ENCODE data around the gene DZANK1. TPM values are rescaled to one million over a fixed set of nuclear protein-coding genes. Genes with fewer than 3 reads are reported as not detected.

Gene DZANK1
- total RNA-seq, 1 donor from 2014 or later, result 1.8 TPM

GRCh38 chr20:18488301-18488700 lies 21.5 kb upstream of the DZANK1 start:
- H3K4me3 Mint-ChIP-seq, result no peak overlapping the region
- intact Hi-C loops (cut with micrococcal nuclease), result no loop called here

GRCh38 chr20:18481596-18481995 lies 14.8 kb upstream of the DZANK1 start:
- no peak overlapping the region for H3K27ac Mint-ChIP-seq
- no peaks in the 10 kb centered on the region for H3K4me1 Mint-ChIP-seq
- DNase-seq, result no peak
- no peaks in the 10 kb centered on the region for H3K9me3 Mint-ChIP-seq
- H3K4me3 Mint-ChIP-seq, result no peak overlapping the region
- intact Hi-C loops (cut with micrococcal nuclease), result no loop called here
- H3K36me3 Mint-ChIP-seq (ENCODE audit: low read depth), result peaks cover 38% of the 10 kb centered on the region
- no peaks in the 10 kb centered on the region for H3K27me3 Mint-ChIP-seq

More at GRCh38 chr20:18488301-18488700, 21.5 kb upstream of the DZANK1 start:
- no peak for DNase-seq
- H3K4me1 Mint-ChIP-seq, result peaks cover 2% of the 10 kb centered on the region
- H3K36me3 Mint-ChIP-seq (ENCODE audit: low read depth), result peaks cover 48% of the 10 kb centered on the region
- H3K27me3 Mint-ChIP-seq, result no peaks in the 10 kb centered on the region
- H3K27ac Mint-ChIP-seq, result no peak overlapping the region
- no peaks in the 10 kb centered on the region for H3K9me3 Mint-ChIP-seq

- intact Hi-C loops (cut with micrococcal nuclease), result no loop called here
- peaks cover 34% of the 10 kb centered on the region for H3K36me3 Mint-ChIP-seq (ENCODE audit: low read depth)
- no peak overlapping the region for H3K4me3 Mint-ChIP-seq
- no peaks in the 10 kb centered on the region for H3K4me1 Mint-ChIP-seq
- no peak for DNase-seq
- no peak overlapping the region for H3K27ac Mint-ChIP-seq
- no peaks in the 10 kb centered on the region for H3K9me3 Mint-ChIP-seq
- no peaks in the 10 kb centered on the region for H3K27me3 Mint-ChIP-seq
Observed at GRCh38 chr20:18477821-18478220, 11.0 kb upstream of the DZANK1 start.

GRCh38 chr20:18477218-18477617 lies 10.4 kb upstream of the DZANK1 start:
- Mint-ChIP-seq H3K9me3 (no peaks in the 10 kb centered on the region), H3K4me3 (no peak overlapping the region), H3K27ac (no peak overlapping the region), H3K36me3 (ENCODE audit: low read depth) (peaks cover 29% of the 10 kb centered on the region), H3K4me1 (no peaks in the 10 kb centered on the region), H3K27me3 (no peaks in the 10 kb centered on the region)
- no peak for DNase-seq
- intact Hi-C loops (cut with micrococcal nuclease), result no loop called here

GRCh38 chr20:18466574-18466893 lies 296 bp downstream of the DZANK1 start:
- Mint-ChIP-seq H3K4me1 (peaks cover 20% of the 10 kb centered on the region), H3K36me3 (ENCODE audit: low read depth) (peaks cover 7% of the 10 kb centered on the region), H3K9me3 (no peaks in the 10 kb centered on the region), H3K27ac (no peak overlapping the region), H3K27me3 (no peaks in the 10 kb centered on the region), H3K4me3 (peak overlapping the region; percentile 92)
- DNase-seq, result no peak
- intact Hi-C loops (cut with micrococcal nuclease), result no loop called here

- H3K27me3 Mint-ChIP-seq, result no peaks in the 10 kb centered on the region
- H3K36me3 Mint-ChIP-seq (ENCODE audit: low read depth), result peaks cover 1% of the 10 kb centered on the region
- H3K4me3 Mint-ChIP-seq, result peak overlapping the region; percentile 92
- intact Hi-C loops (cut with micrococcal nuclease), result no loop called here
- no peak for DNase-seq
- no peaks in the 10 kb centered on the region for H3K9me3 Mint-ChIP-seq
- H3K27ac Mint-ChIP-seq, result no peak overlapping the region
- H3K4me1 Mint-ChIP-seq, result peaks cover 20% of the 10 kb centered on the region
Observed at GRCh38 chr20:18465536-18466200, 1.2 kb downstream of the DZANK1 start.

- peaks cover 2% of the 10 kb centered on the region for H3K27me3 Mint-ChIP-seq
- intact Hi-C loops (cut with micrococcal nuclease), result no loop called here
Observed at GRCh38 chr20:18456600-18456999, 10.2 kb downstream of the DZANK1 start.

GRCh38 chr20:18443886-18444285 lies 22.9 kb downstream of the DZANK1 start:
- Mint-ChIP-seq H3K4me3 (no peak overlapping the region), H3K27me3 (no peaks in the 10 kb centered on the region), H3K9me3 (no peaks in the 10 kb centered on the region), H3K27ac (no peak overlapping the region), H3K36me3 (ENCODE audit: low read depth) (no peaks in the 10 kb centered on the region), H3K4me1 (no peaks in the 10 kb centered on the region)
- DNase-seq, result no peak
- intact Hi-C loops (cut with micrococcal nuclease), result no loop called here

More at GRCh38 chr20:18456600-18456999, 10.2 kb downstream of the DZANK1 start:
- no peak for DNase-seq
- H3K4me1 Mint-ChIP-seq, result no peaks in the 10 kb centered on the region
- H3K9me3 Mint-ChIP-seq, result peaks cover 4% of the 10 kb centered on the region
- no peaks in the 10 kb centered on the region for H3K36me3 Mint-ChIP-seq (ENCODE audit: low read depth)
- no peak overlapping the region for H3K27ac Mint-ChIP-seq
- no peak overlapping the region for H3K4me3 Mint-ChIP-seq

GRCh38 chr20:18440403-18440802 lies 26.4 kb downstream of the DZANK1 start:
- Mint-ChIP-seq H3K27ac (no peak overlapping the region), H3K4me3 (no peak overlapping the region), H3K4me1 (peaks cover 4% of the 10 kb centered on the region), H3K36me3 (ENCODE audit: low read depth) (no peaks in the 10 kb centered on the region), H3K9me3 (no peaks in the 10 kb centered on the region), H3K27me3 (no peaks in the 10 kb centered on the region)
- DNase-seq, result no peak
- intact Hi-C loops (cut with micrococcal nuclease), result no loop called here

GRCh38 chr20:18436847-18437246 lies 30.0 kb downstream of the DZANK1 start:
- no peak for DNase-seq
- Mint-ChIP-seq H3K9me3 (no peaks in the 10 kb centered on the region), H3K27ac (no peak overlapping the region), H3K4me3 (no peak overlapping the region), H3K4me1 (peaks cover 4% of the 10 kb centered on the region), H3K27me3 (no peaks in the 10 kb centered on the region), H3K36me3 (ENCODE audit: low read depth) (no peaks in the 10 kb centered on the region)
- intact Hi-C loops (cut with micrococcal nuclease), result no loop called here

GRCh38 chr20:18431206-18431605 lies 35.6 kb downstream of the DZANK1 start:
- DNase-seq, result peak; percentile 37
- no peaks in the 10 kb centered on the region for H3K27me3 Mint-ChIP-seq
- no peak overlapping the region for H3K27ac Mint-ChIP-seq
- no peaks in the 10 kb centered on the region for H3K9me3 Mint-ChIP-seq
- H3K4me3 Mint-ChIP-seq, result no peak overlapping the region
- intact Hi-C loops (cut with micrococcal nuclease), result no loop called here
- no peaks in the 10 kb centered on the region for H3K4me1 Mint-ChIP-seq
- no peaks in the 10 kb centered on the region for H3K36me3 Mint-ChIP-seq (ENCODE audit: low read depth)

- no peaks in the 10 kb centered on the region for H3K36me3 Mint-ChIP-seq (ENCODE audit: low read depth)
- no peaks in the 10 kb centered on the region for H3K27me3 Mint-ChIP-seq
- intact Hi-C loops (cut with micrococcal nuclease), result no loop called here
- no peaks in the 10 kb centered on the region for H3K4me1 Mint-ChIP-seq
- peak; percentile 32 for DNase-seq
- no peak overlapping the region for H3K27ac Mint-ChIP-seq
- H3K9me3 Mint-ChIP-seq, result no peaks in the 10 kb centered on the region
- H3K4me3 Mint-ChIP-seq, result no peak overlapping the region
Observed at GRCh38 chr20:18430172-18430826, 36.5 kb downstream of the DZANK1 start.

GRCh38 chr20:18428490-18429173 lies 38.2 kb downstream of the DZANK1 start:
- H3K27ac Mint-ChIP-seq, result no peak overlapping the region

GRCh38 chr20:18427214-18427613 lies 39.6 kb downstream of the DZANK1 start:
- H3K4me1 Mint-ChIP-seq, result no peaks in the 10 kb centered on the region
- no peak overlapping the region for H3K4me3 Mint-ChIP-seq
- H3K36me3 Mint-ChIP-seq (ENCODE audit: low read depth), result no peaks in the 10 kb centered on the region
- H3K27ac Mint-ChIP-seq, result no peak overlapping the region
- no peaks in the 10 kb centered on the region for H3K27me3 Mint-ChIP-seq
- intact Hi-C loops (cut with micrococcal nuclease), result no loop called here
- DNase-seq, result no peak
- no peaks in the 10 kb centered on the region for H3K9me3 Mint-ChIP-seq

More at GRCh38 chr20:18428490-18429173, 38.2 kb downstream of the DZANK1 start:
- intact Hi-C loops (cut with micrococcal nuclease), result no loop called here
- DNase-seq, result peak; percentile 29
- Mint-ChIP-seq H3K4me3 (no peak overlapping the region), H3K36me3 (ENCODE audit: low read depth) (no peaks in the 10 kb centered on the region), H3K4me1 (no peaks in the 10 kb centered on the region), H3K27me3 (no peaks in the 10 kb centered on the region), H3K9me3 (no peaks in the 10 kb centered on the region)
